ENCODE measurements around the gene USHBP1.

The USHBP1 gene

GRCh38 chr19:17262557-17262956, 2.0 kb downstream of the USHBP1 start:
- H3K9me3 Mint-ChIP-seq: no peaks in the 10 kb centered on the region
- peaks cover 10% of the 10 kb centered on the region for H3K4me1 Mint-ChIP-seq
- ATAC-seq (ENCODE audit: low read depth): no peak
- no peak overlapping the region for H3K27ac Mint-ChIP-seq
- H3K36me3 Mint-ChIP-seq: no peaks in the 10 kb centered on the region
- no peaks in the 10 kb centered on the region for H3K27me3 Mint-ChIP-seq
- DNase-seq (ENCODE audit: low spot score in 2 of 2): no peak
- H3K4me3 Mint-ChIP-seq: no peak overlapping the region

GRCh38 chr19:17260842-17261325, 3.7 kb downstream of the USHBP1 start:
- ATAC-seq (ENCODE audit: low read depth): peak; percentile 100
- DNase-seq (ENCODE audit: low spot score in 2 of 2): peak; percentile 90 to 91
- Mint-ChIP-seq H3K27ac (no peak overlapping the region), H3K4me3 (no peak overlapping the region), H3K27me3 (no peaks in the 10 kb centered on the region), H3K4me1 (peaks cover 10% of the 10 kb centered on the region), H3K9me3 (no peaks in the 10 kb centered on the region), H3K36me3 (no peaks in the 10 kb centered on the region)

DNA sequence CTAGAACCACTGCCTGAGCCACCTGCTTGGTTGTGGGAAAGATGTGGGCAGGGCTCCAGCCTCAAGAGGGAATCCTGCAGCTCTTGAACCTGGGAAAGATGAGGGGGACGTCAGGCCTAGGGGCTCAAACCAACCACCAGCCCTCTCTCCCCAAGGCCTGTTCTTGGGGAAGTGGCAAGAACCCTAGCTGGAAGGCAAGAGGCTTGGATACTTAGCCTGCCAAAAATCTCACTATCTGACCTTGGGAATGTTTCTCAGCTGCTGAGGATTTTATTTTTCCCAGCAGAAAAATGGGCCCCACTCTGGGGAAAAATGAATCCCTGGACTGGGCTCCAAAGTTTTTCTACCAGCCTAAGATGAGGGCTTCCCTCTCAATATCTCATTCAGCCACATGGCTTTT, 4.6 kb downstream of the USHBP1 start:
- Mint-ChIP-seq H3K27ac (no peak overlapping the region), H3K9me3 (no peaks in the 10 kb centered on the region), H3K4me1 (peaks cover 10% of the 10 kb centered on the region), H3K36me3 (no peaks in the 10 kb centered on the region), H3K4me3 (no peak overlapping the region), H3K27me3 (no peaks in the 10 kb centered on the region)
- DNase-seq (ENCODE audit: low spot score in 2 of 2): no peak
- no peak for ATAC-seq (ENCODE audit: low read depth)

- H3K27me3 Mint-ChIP-seq: no peaks in the 10 kb centered on the region
- no peak for ATAC-seq (ENCODE audit: low read depth)
- peaks cover 5% of the 10 kb centered on the region for H3K4me1 Mint-ChIP-seq
- no peaks in the 10 kb centered on the region for H3K9me3 Mint-ChIP-seq
- no peak for DNase-seq (ENCODE audit: low spot score in 2 of 2)
- H3K36me3 Mint-ChIP-seq: no peaks in the 10 kb centered on the region
- H3K27ac Mint-ChIP-seq: no peak overlapping the region
- H3K4me3 Mint-ChIP-seq: no peak overlapping the region
Measured at GRCh38 chr19:17259118-17259780, 5.3 kb downstream of the USHBP1 start.

GRCh38 chr19:17256130-17256529, 8.4 kb downstream of the USHBP1 start:
- DNase-seq (ENCODE audit: low spot score in 2 of 2) (no peak), ATAC-seq (ENCODE audit: low read depth) (no peak)
- Mint-ChIP-seq H3K4me1 (peaks cover 5% of the 10 kb centered on the region), H3K4me3 (no peak overlapping the region), H3K36me3 (no peaks in the 10 kb centered on the region), H3K27ac (no peak overlapping the region), H3K27me3 (no peaks in the 10 kb centered on the region), H3K9me3 (no peaks in the 10 kb centered on the region)

DNA sequence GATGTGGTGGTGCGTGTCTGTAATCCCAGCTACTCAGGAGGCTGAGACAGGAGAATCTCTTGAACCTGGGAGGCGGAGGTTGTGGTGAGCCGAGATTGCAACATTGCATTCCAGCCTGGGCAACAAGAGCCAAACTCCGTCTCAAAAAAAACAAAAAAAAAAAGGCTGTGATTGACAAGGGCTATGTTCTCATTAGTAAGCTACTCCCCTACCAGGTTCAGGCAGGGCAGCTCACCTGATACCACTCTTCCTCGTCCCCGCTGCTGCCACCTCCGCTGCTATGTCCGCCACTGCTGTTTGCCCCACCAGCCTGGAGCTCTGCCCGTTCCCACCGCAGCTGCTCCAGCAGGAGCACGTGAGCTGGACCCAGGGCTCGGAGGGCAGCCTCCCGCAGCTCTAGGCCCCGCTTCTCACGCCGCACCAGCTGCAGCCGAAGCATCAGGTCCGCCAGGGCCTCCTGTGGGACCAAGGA, 9.4 kb downstream of the USHBP1 start:
- DNase-seq (ENCODE audit: low spot score in 2 of 2) (no peak), ATAC-seq (ENCODE audit: low read depth) (no peak)
- H3K27ac Mint-ChIP-seq: no peak overlapping the region
- no peak overlapping the region for H3K4me3 Mint-ChIP-seq
- no peaks in the 10 kb centered on the region for H3K4me1 Mint-ChIP-seq
- H3K36me3 Mint-ChIP-seq: no peaks in the 10 kb centered on the region
- no peaks in the 10 kb centered on the region for H3K9me3 Mint-ChIP-seq
- H3K27me3 Mint-ChIP-seq: no peaks in the 10 kb centered on the region

DNA sequence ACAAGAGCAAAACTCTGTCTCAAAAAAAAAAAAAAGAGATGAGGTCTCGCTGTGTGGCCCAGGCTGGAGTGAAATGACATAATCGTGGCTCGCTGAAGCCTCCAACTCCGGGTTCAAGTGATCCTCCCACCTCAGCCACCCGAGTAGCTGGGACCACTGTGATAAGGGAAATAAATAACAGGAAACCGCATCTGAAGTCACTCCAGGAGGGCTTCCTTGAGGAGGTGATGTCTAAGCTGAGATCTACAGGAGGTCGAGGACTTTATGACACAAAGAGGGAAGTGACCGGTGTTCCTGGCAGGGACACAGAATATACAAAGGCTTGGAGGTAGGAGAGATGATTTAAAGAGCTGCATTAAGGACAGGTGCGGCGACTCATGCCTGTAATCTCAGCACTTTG, 9.9 kb downstream of the USHBP1 start:
- no peak overlapping the region for H3K4me3 Mint-ChIP-seq

DNA sequence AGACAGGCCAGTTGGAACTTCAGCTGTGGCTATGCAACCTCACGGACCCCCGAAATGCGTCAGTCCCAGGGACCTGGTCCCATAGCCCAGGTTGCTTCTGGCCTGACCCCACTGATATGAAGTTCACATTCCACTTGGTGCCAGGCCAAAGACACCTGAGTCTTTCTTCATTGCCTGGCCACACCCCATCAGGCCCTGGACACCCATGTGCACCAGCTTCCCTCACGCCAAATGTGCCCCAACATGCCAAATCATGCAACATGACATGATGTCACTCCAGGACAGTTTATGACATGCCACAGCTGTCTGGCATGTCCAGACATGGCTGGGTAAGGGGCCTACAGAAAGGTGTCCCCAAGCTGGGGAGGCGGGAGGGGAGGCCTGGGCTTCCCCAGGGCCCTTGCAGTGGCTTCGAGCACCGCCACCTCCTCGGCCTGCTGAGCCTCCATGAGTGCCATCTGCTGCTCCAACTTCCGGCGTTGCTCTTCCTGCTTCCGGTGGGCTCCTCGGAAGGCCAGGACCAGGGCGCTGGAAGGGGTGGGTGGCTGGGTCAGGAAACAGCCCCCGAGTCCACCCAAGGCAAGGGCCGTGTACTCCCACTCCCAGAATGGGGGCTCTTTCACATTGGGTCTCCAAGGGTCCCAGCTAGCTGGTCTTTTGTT, 14.5 kb downstream of the USHBP1 start:
- H3K4me1 Mint-ChIP-seq: peaks cover 9% of the 10 kb centered on the region
- H3K27me3 Mint-ChIP-seq: no peaks in the 10 kb centered on the region
- H3K4me3 Mint-ChIP-seq: no peak overlapping the region
- no peak for ATAC-seq (ENCODE audit: low read depth)
- no peak overlapping the region for H3K27ac Mint-ChIP-seq
- H3K9me3 Mint-ChIP-seq: no peaks in the 10 kb centered on the region
- H3K36me3 Mint-ChIP-seq: no peaks in the 10 kb centered on the region
- no peak for DNase-seq (ENCODE audit: low spot score in 2 of 2)

More for the DNA sequence above, 9.9 kb downstream of the USHBP1 start:
- H3K9me3 Mint-ChIP-seq: no peaks in the 10 kb centered on the region
- H3K4me1 Mint-ChIP-seq: no peaks in the 10 kb centered on the region
- H3K36me3 Mint-ChIP-seq: no peaks in the 10 kb centered on the region
- DNase-seq (ENCODE audit: low spot score in 2 of 2): no peak
- H3K27me3 Mint-ChIP-seq: no peaks in the 10 kb centered on the region
- no peak for ATAC-seq (ENCODE audit: low read depth)
- H3K27ac Mint-ChIP-seq: no peak overlapping the region

DNA sequence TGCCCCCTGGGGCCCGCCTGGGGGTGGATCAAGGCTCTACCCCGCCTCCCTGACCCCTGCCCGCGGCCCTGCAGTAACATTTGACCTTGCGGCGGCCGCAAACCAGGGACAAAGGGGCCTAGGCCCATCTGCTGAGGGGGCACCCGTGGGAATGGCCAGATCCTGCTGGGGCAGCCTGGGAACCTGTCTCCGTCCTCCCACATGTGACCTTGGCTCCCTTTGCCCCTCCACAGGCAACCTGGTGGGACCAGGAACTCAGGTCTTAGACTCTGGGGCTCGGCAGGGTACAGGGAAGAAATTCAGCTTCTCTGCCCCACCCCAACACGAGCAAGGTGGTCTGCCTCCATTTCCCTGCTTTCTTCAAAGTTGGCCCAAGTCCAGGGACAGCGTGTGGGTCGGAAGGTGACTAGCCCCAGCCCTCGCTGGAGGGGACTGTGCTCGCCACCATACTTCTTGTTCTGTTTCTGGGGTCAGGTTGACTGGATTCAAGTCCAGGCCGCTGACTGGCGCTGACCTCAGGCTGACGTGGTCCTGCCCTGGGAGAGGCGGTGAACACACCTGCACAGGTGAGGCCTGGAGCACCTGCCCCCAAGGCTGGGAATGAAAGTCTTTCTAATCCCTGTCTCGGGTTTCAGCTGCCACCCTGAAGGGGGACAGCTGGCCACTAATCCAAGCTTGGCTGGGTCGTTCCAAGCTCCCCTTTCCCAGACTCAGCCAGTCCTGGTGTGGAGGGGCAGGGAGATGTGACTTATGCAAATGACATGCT, 16.4 kb downstream of the USHBP1 start:
- H3K4me3 Mint-ChIP-seq: peak overlapping the region; percentile 17
- no peak for ATAC-seq (ENCODE audit: low read depth)
- no peaks in the 10 kb centered on the region for H3K27me3 Mint-ChIP-seq

GRCh38 chr19:17246681-17247425, 17.7 kb downstream of the USHBP1 start:
- DNase-seq (ENCODE audit: low spot score in 2 of 2) (no peak), ATAC-seq (ENCODE audit: low read depth) (peak; percentile 3)
- Mint-ChIP-seq H3K27me3 (no peaks in the 10 kb centered on the region), H3K9me3 (no peaks in the 10 kb centered on the region), H3K27ac (peak overlapping the region; percentile 85), H3K4me1 (peaks cover 16% of the 10 kb centered on the region), H3K4me3 (peak overlapping the region; percentile 98), H3K36me3 (no peaks in the 10 kb centered on the region)

More for the DNA sequence above, 16.4 kb downstream of the USHBP1 start:
- DNase-seq (ENCODE audit: low spot score in 2 of 2): no peak
- Mint-ChIP-seq H3K4me1 (peaks cover 12% of the 10 kb centered on the region), H3K36me3 (no peaks in the 10 kb centered on the region), H3K27ac (no peak overlapping the region), H3K9me3 (no peaks in the 10 kb centered on the region)

DNA sequence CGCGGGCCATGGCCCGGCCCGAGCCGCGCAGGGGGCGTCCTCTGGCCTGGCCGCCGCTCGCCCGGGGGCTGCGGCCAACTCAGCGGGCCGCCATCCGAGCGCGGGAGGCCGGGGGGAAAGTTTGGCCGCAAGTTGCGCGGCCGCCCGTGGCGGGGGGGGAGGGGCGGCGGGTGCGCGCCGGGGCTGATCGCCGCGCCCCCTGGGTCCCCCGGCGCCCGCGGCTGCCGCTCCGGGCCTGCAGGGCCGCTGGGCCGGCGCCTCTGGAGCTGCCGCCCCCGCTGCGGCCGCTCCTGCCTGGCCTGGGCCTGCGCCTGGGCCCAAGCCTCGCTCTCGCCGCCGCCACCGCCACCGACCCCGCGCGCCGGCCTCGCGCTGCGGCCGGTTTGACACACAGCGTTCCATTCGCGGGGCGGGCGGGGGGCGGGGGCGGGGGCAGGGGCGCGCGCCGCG, 19.0 kb downstream of the USHBP1 start, which contains the start of gene NR2F6:
TSS of gene NR2F6 (minus strand) at position 385 of the 450 bp plus-strand sequence. CDS start 699 bp downstream, outside the sequence.
- no peaks in the 10 kb centered on the region for H3K27me3 Mint-ChIP-seq
- ATAC-seq (ENCODE audit: low read depth): peak; percentile 35
- H3K27ac Mint-ChIP-seq: peak within 1 kb of the TSS; percentile 85
- H3K4me1 Mint-ChIP-seq: peaks cover 16% of the 10 kb centered on the region
- peak within 1 kb of the TSS; percentile 98 for H3K4me3 Mint-ChIP-seq
- no peaks in the 10 kb centered on the region for H3K36me3 Mint-ChIP-seq
- DNase-seq (ENCODE audit: low spot score in 2 of 2): peak in 1 of 2 donors; percentile 65
- no peaks in the 10 kb centered on the region for H3K9me3 Mint-ChIP-seq

DNA sequence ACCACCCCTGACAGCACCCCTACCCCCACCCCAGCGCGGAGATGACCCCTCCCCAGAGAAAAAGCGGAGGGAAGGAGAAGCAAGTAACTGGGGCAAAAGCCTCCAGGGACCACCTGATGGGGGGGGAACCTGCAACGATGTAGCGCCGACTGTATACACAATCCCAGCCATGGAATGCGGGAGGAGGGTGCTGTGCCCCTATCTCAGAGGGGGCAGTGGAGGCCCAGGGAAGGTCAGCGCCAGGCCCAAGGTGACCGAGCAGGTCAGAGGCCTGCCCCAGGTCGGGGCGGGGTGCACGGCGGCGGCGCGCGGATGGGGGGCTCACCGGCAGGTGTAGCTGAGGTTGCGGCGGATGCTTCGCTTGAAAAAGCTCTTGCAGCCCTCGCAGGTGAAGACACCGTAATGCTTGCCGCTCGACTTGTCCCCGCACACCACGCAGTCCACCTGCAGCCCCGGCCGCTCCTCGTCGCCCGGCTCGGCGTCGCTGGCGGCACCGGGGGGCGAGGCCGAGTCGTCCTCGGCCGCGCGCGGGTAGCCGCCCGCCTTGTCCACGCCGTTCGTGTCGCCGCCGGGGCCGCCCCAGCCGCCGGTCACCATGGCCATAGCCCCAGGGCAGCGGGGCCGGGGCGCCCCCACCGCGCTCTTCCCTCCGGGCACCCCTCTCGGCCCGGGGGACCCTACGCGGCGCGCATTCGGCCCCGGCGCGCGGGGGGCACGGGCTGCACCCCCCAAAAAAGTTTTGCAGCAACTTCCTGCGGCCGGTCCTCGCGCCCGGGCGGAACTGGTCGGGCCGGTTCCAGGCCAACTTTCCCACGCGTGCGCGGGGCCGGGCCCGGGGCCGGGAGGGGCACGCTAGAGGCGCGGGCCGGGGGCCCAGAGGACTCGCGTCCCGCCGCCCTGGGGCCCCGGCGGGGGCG, 19.7 kb downstream of the USHBP1 start:
- Mint-ChIP-seq H3K4me3 (peak overlapping the region; percentile 71), H3K27ac (no peak overlapping the region), H3K27me3 (no peaks in the 10 kb centered on the region), H3K4me1 (peaks cover 16% of the 10 kb centered on the region), H3K9me3 (no peaks in the 10 kb centered on the region), H3K36me3 (no peaks in the 10 kb centered on the region)
- no peak for DNase-seq (ENCODE audit: low spot score in 2 of 2)
- ATAC-seq (ENCODE audit: low read depth): peak; percentile 3

All from memory B cell (primary cell).